Heart left ventricle (tissue), 16 donors: ENCODE measurements around the gene USP16. TPM values are rescaled to one million over a fixed set of nuclear protein-coding genes. Genes with fewer than 3 reads are reported as not detected.

Experiments used
- ATAC-seq, 4 donors: fragments of 200-7000 bp; cut with Tn5 transposase; one replicate each; pipeline ENCODE4 v1.9.1; 2020 to 2022; ENCODE audit warnings: moderate library complexity in 4 of 4, mild to moderate bottlenecking in 3 of 4, moderate number of reproducible peaks in 1 of 4
- DNase-seq, 5 donors: peaks; one replicate each; pipeline ENCODE4 v3.0.0-alpha.2; 2020
- H3K27ac ChIP-seq, 12 donors: fragments of 200-600 bp; sonication (generic) in 4 of 12; one replicate each; pipeline versions ENCODE4 v1.5.0 to v1.8.0; 2016 to 2022; ENCODE audit warnings: mild to moderate bottlenecking in 2 of 12
- H3K27me3 ChIP-seq, 9 donors: fragments of 200-600 bp; sonication (generic) in 2 of 9; one replicate each; pipeline versions ENCODE4 v1.5.1 to v1.8.0; 2016 to 2022; ENCODE audit warnings: mild to moderate bottlenecking in 3 of 9
- H3K36me3 ChIP-seq, 9 donors: fragments of 200-600 bp; sonication (generic) in 2 of 9; one replicate each; pipeline versions ENCODE4 v1.5.0 to v1.8.0; 2018 to 2022; ENCODE audit warnings: mild to moderate bottlenecking in 2 of 9
- H3K4me1 ChIP-seq, 12 donors: fragments of 200-600 bp; sonication (generic) in 4 of 12; one replicate each; pipeline versions ENCODE4 v1.5.0 to v1.8.0; 2016 to 2022; ENCODE audit warnings: mild to moderate bottlenecking in 3 of 12
- H3K4me3 ChIP-seq, 12 donors: fragments of 200-600 bp; sonication (generic) in 4 of 12; one replicate each; pipeline versions ENCODE4 v1.5.0 to v1.8.0; 2017 to 2022; ENCODE audit warnings: mild to moderate bottlenecking in 9 of 12, moderate library complexity in 4 of 12
- H3K9me3 ChIP-seq, 12 donors: fragments of 200-600 bp; sonication (generic) in 4 of 12; one replicate each; pipeline versions ENCODE4 v1.5.0 to v1.8.0; 2016 to 2022; ENCODE audit warnings: mild to moderate bottlenecking in 1 of 12
- CTCF ChIP-seq, 12 donors: fragments of 200-600 bp; sonication (generic) in 4 of 12; IDR thresholded peaks; one replicate each; pipeline versions ENCODE4 v1.5.0 to v1.8.0; 2018 to 2022; ENCODE audit warnings: antibody characterized with exemption in 12 of 12, mild to moderate bottlenecking in 5 of 12
- POLR2A ChIP-seq, 2 donors: fragments of 450-650 bp; IDR thresholded peaks; one replicate each; pipeline ENCODE4 v1.6.1; 2017; ENCODE audit warnings: antibody characterized with exemption in 2 of 2, mild to moderate bottlenecking in 2 of 2, moderate library complexity in 2 of 2
- WGBS, 4 donors: extraction: QIAGEN DNeasy Blood & Tissue Kit in 2 of 4; methylation state at CpG; one replicate each; pipeline versions ENCODE4 v1.1.5 to v1.1.7; 2013 to 2018; 5-methylcytosine and 5-hydroxymethylcytosine counted together
- intact Hi-C, 10 donors: fragments of 100-400 bp; cut with DNase I; formaldehyde crosslinking; loops; one replicate each; pipeline versions ENCODE4 v1.11.1 to v1.14.2; 2022
- polyA plus RNA-seq, 2 donors: library from polyadenylated mRNA; stranded (reverse); fragments of 200-250 nt; gene quantifications; one replicate each; pipeline ENCODE4 v1.2.3, GENCODE V29; 2013
- total RNA-seq, 9 donors: library from RNA; depleted of rRNA in 2 of 9; stranded (reverse); fragments of >200 nt in 2 of 9; fragmentation: NEBNext Ultra II Directional in 3 of 9; extraction: Animal tissue kit (Norgen Biotek cat#: 25700) in 3 of 9; gene quantifications; one replicate each; pipeline versions ENCODE4 v1.1.0 to v1.2.4, GENCODE V29; 2016 to 2023
- donor health status: ischemic (EF 13 %, LVEDD 7.1; RV severe dilation, severe dysfunction).
- donor health status: healthy with polysubstance abuse.
- donor health status: DM: no; HTN: yes; CAD: no.
- donor health status: DM: no; HTN: no; CAD: no.
- donor health status: ischemic (EF 25% LVEDD 6.9; RV normal size, moderate dysfunction).
- donor health status: ischemic (EF 25% LVEDD 5.7; RV mildly dilated, moderate dysfunction).
- donor health status: healthy.
- donor health status: DM: yes; HTN: yes; CAD: no.
- donor health status: ischemic (EF 35%, LVEDD 5.7; RV mildly dilated, moderate dysfunction).
- donor health status: nonischemic (EF 11% LVEDD 7.7; RV severe dilation, severe dysfunction).
- donor health status: DM: yes; HTN: yes; CAD: no.
- donor health status: PGD.
- donor health status: ischemic (EF 29% LVEDD 5.4; RV normal size, mild dysfunction).
- donor health status: nonischemic (EF 23%, LVEDD 6.1; RV moderate dilation, normal function).

Gene USP16
- total and polyA plus RNA-seq, 11 donors, result 16.4 to 42.6 (median 32.4) TPM

GRCh38 chr21:29092102-29092959 lies 67.9 kb downstream of the USP16 start:
- intact Hi-C loops, result loop anchor here in 6 of 10 donors (5.0 to 10.0 kb wide), 6 partner anchors 52 to 762 kb away; no protein-coding TSS in a partner anchor

GRCh38 chr21:29096218-29097015 lies 71.9 kb downstream of the USP16 start:
- ATAC-seq, result peak in 1 of 4 donors; percentile 56
- no peaks in the 10 kb centered on the region for H3K27me3 ChIP-seq
- TF ChIP-seq POLR2A (IDR thresholded peaks at IDR 0.05) (no peak), CTCF (IDR thresholded peaks at IDR 0.05) (no peak)
- DNase-seq, result no peak
- H3K36me3 ChIP-seq, result no peaks in the 10 kb centered on the region
- whole genome bisulfite sequencing, 4 donors, result 82 to 90% (median 83%) methylated on average over 8 of the region's 8 CpGs
- H3K4me1 ChIP-seq, result peaks cover 0 to 10% (median 0%) of the 10 kb centered on the region in 12 donors
- H3K27ac ChIP-seq, result peak overlapping the region in 1 of 12 donors; percentile 29
- intact Hi-C loops, result loop anchor here in 5 of 10 donors (10.0 kb wide), 4 partner anchors 48 to 758 kb away; no protein-coding TSS in a partner anchor
- no peaks in the 10 kb centered on the region for H3K9me3 ChIP-seq
- no peak overlapping the region for H3K4me3 ChIP-seq

More at GRCh38 chr21:29092102-29092959, 67.9 kb downstream of the USP16 start:
- no peak overlapping the region for H3K4me3 ChIP-seq
- peaks cover 0 to 20% (median 0%) of the 10 kb centered on the region in 12 donors for H3K4me1 ChIP-seq
- H3K27me3 ChIP-seq, result no peaks in the 10 kb centered on the region
- TF ChIP-seq POLR2A (IDR thresholded peaks at IDR 0.05) (no peak), CTCF (IDR thresholded peaks at IDR 0.05) (peak in 1 of 12 donors; percentile 8)
- peak overlapping the region in 4 of 12 donors; percentile 0 to 16 (median 7) for H3K27ac ChIP-seq
- ATAC-seq, result peak in 2 of 4 donors; percentile 24 to 28
- no peak for DNase-seq
- no peaks in the 10 kb centered on the region for H3K9me3 ChIP-seq
- no peaks in the 10 kb centered on the region for H3K36me3 ChIP-seq
- 56 to 66% (median 61%) methylated on average over 9 of the region's 9 CpGs for WGBS, 4 donors

- Histone ChIP-seq H3K9me3 (no peaks in the 10 kb centered on the region), H3K27ac (no peak overlapping the region), H3K36me3 (no peaks in the 10 kb centered on the region), H3K4me1 (peaks cover 0 to 10% (median 0%) of the 10 kb centered on the region in 12 donors), H3K4me3 (no peak overlapping the region), H3K27me3 (no peaks in the 10 kb centered on the region)
- ATAC-seq (no peak), DNase-seq (no peak)
- TF ChIP-seq POLR2A (IDR thresholded peaks at IDR 0.05), result no peak
- intact Hi-C loops, result loop anchor here in 5 of 10 donors (10.0 kb wide), 4 partner anchors 47 to 757 kb away; no protein-coding TSS in a partner anchor
- WGBS, 4 donors, result 81 to 86% (median 83%) methylated on average over 2 of the region's 2 CpGs
Measured at GRCh38 chr21:29098156-29098555, 73.7 kb downstream of the USP16 start.

GRCh38 chr21:29102791-29103257 lies 78.4 kb downstream of the USP16 start:
- ATAC-seq, result no peak
- Histone ChIP-seq H3K27ac (no peak overlapping the region), H3K4me3 (no peak overlapping the region), H3K27me3 (no peaks in the 10 kb centered on the region), H3K9me3 (no peaks in the 10 kb centered on the region), H3K36me3 (no peaks in the 10 kb centered on the region), H3K4me1 (no peaks in the 10 kb centered on the region)
- 96 to 100% (median 96%) methylated on average over 2 of the region's 2 CpGs; no CpG with 5 or more reads in 1 of the 4 donors for whole genome bisulfite sequencing, 4 donors
- intact Hi-C loops, result no loop called here
- TF ChIP-seq CTCF (IDR thresholded peaks at IDR 0.05), result no peak
- no peak for TF ChIP-seq POLR2A (IDR thresholded peaks at IDR 0.05)
- DNase-seq, result no peak

Other genes starting within 250 kb of the USP16 start
- gene LTN1, start 31.8 kb upstream of the USP16 start, total RNA-seq, result 10 to 100 TPM; 11.1 to 20.3 (median 18.6) TPM
- gene LTN1, start 31.8 kb upstream of the USP16 start, polyA plus RNA-seq, result 1 to 10 TPM; 3.4 to 8.0 TPM
- 10 to 100 TPM; 10.6 to 22.4 (median 16.6) TPM for gene RWDD2B, start 5.3 kb upstream of the USP16 start, total RNA-seq
- 10 to 100 TPM; 10.0 to 16.6 TPM for gene RWDD2B, start 5.3 kb upstream of the USP16 start, polyA plus RNA-seq
- gene CCT8, start 49.0 kb downstream of the USP16 start, total RNA-seq, result 100 to 1,000 TPM in 6 of 9 donors, 10 to 100 TPM in 3; 88.8 to 147 (median 110) TPM
- gene CCT8, start 49.0 kb downstream of the USP16 start, polyA plus RNA-seq, result 100 to 1,000 TPM in 1 of 2 donors, 10 to 100 TPM in 1; 98.0 to 198 TPM
- gene MAP3K7CL, start 106.0 kb downstream of the USP16 start, total RNA-seq, result 10 to 100 TPM in 3 of 9 donors, 1 to 10 TPM in 5, under 1 TPM in 1; 0.64 to 25.2 (median 7.4) TPM
- 1 to 10 TPM; 2.7 to 4.5 TPM for gene MAP3K7CL, start 106.0 kb downstream of the USP16 start, polyA plus RNA-seq